Gastrocnemius medialis (tissue), 4 donors: ENCODE data around the gene ZNF487.
"Not testable (repeated sequence)": the region's sequence is repeated elsewhere in the genome, so short reads cannot be mapped to it uniquely, and the experiment has no call there.

Experiments
- POLR2A ChIP-seq, 2 donors: fragments of 450-650 bp; IDR thresholded peaks; one replicate each; pipeline ENCODE4 v1.6.1; 2017; ENCODE audit warnings: antibody characterized with exemption in 2 of 2, mild to moderate bottlenecking in 2 of 2, moderate library complexity in 2 of 2
- TF ChIP-seq, protein P1 (sequence below), 5 experiments: fragments of 450-650 bp in 3 of 5; fragments of 200-600 bp in 2 of 5; sonication (generic) in 2 of 5; IDR thresholded peaks in 4 of 5; conservative IDR thresholded peaks in 1 of 5; 1 replicate in 4 of 5; 2 replicates in 1 of 5; pipeline ENCODE4 v1.5.1; 2016 to 2019; ENCODE audit warnings: antibody characterized with exemption in 5 of 5, mild to moderate bottlenecking in 3 of 5, moderate library complexity in 3 of 5

DNA sequence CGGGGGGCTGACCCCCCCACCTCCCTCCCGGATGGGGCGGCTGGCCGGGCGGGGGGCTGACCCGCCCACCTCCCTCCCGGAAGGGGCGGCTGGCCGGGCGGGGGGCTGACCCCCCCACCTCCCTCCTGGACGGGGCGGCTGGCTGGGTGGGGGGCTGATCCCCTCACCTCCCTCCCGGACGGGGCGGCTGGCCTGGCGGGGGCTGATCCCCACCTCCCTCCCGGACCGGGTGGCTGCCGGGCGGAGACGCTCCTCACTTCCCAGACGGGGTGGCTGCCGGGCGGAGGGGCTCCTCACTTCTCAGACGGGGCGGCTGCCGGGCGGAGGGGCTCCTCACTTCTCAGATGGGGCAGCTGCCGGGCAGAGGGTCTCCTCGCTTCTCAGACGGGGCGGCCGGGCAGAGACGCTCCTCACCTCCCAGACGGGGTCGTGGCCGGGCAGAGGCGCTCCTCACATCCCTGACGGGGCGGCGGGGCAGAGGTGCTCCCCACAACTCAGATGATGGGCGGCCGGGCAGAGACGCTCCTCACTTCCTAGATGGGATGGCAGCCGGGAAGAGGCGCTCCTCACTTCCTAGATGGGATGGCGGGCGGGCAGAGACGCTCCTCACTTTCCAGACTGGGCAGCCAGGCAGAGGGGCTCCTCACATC lies 28.3 kb downstream of the ZNF487 start:
- TF ChIP-seq, protein P1, sequence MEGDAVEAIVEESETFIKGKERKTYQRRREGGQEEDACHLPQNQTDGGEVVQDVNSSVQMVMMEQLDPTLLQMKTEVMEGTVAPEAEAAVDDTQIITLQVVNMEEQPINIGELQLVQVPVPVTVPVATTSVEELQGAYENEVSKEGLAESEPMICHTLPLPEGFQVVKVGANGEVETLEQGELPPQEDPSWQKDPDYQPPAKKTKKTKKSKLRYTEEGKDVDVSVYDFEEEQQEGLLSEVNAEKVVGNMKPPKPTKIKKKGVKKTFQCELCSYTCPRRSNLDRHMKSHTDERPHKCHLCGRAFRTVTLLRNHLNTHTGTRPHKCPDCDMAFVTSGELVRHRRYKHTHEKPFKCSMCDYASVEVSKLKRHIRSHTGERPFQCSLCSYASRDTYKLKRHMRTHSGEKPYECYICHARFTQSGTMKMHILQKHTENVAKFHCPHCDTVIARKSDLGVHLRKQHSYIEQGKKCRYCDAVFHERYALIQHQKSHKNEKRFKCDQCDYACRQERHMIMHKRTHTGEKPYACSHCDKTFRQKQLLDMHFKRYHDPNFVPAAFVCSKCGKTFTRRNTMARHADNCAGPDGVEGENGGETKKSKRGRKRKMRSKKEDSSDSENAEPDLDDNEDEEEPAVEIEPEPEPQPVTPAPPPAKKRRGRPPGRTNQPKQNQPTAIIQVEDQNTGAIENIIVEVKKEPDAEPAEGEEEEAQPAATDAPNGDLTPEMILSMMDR (IDR thresholded peaks at IDR 0.05 in 4 of 5, conservative IDR thresholded peaks at IDR 0.05 in 1 of 5), result not testable (repeated sequence)
- TF ChIP-seq POLR2A (IDR thresholded peaks at IDR 0.05), result not testable (repeated sequence)
